ENCODE data around the gene SHC3.

Gene SHC3

GRCh38 chr9:89109666-89110065 lies 69.0 kb downstream of the SHC3 start:
- no peak for DNase-seq (ENCODE audit: low read depth, low spot score)

- DNase-seq (ENCODE audit: low read depth, low spot score): no peak
Measured at GRCh38 chr9:89107406-89107805, 71.2 kb downstream of the SHC3 start.

GRCh38 chr9:89106224-89106851 lies 72.3 kb downstream of the SHC3 start:
- DNase-seq (ENCODE audit: low read depth, low spot score): no peak

GRCh38 chr9:89104821-89105220 lies 73.8 kb downstream of the SHC3 start:
- DNase-seq (ENCODE audit: low read depth, low spot score): no peak

GRCh38 chr9:89097219-89097618 lies 81.4 kb downstream of the SHC3 start:
- DNase-seq (ENCODE audit: low read depth, low spot score): no peak

GRCh38 chr9:89096807-89097206 lies 81.8 kb downstream of the SHC3 start:
- DNase-seq (ENCODE audit: low read depth, low spot score): no peak

GRCh38 chr9:89095761-89096528 lies 82.7 kb downstream of the SHC3 start:
- no peak for DNase-seq (ENCODE audit: low read depth, low spot score)

GRCh38 chr9:89093201-89093975 lies 85.2 kb downstream of the SHC3 start:
- no peak for DNase-seq (ENCODE audit: low read depth, low spot score)

- DNase-seq (ENCODE audit: low read depth, low spot score): no peak
Measured at GRCh38 chr9:89089176-89089575, 89.4 kb downstream of the SHC3 start.

GRCh38 chr9:89083626-89084025 lies 95.0 kb downstream of the SHC3 start:
- DNase-seq (ENCODE audit: low read depth, low spot score): no peak

- DNase-seq (ENCODE audit: low read depth, low spot score): no peak
Measured at GRCh38 chr9:89080193-89080592, 98.4 kb downstream of the SHC3 start.

GRCh38 chr9:89079391-89079790 lies 99.2 kb downstream of the SHC3 start:
- DNase-seq (ENCODE audit: low read depth, low spot score): no peak

- no peak for DNase-seq (ENCODE audit: low read depth, low spot score)
Measured at GRCh38 chr9:89078860-89079259, 99.8 kb downstream of the SHC3 start.

- no peak for DNase-seq (ENCODE audit: low read depth, low spot score)
Measured at GRCh38 chr9:89078421-89078820, 100.2 kb downstream of the SHC3 start.

- DNase-seq (ENCODE audit: low read depth, low spot score): no peak
Measured at GRCh38 chr9:89077519-89077918, 101.1 kb downstream of the SHC3 start.

GRCh38 chr9:89073397-89073796 lies 105.2 kb downstream of the SHC3 start:
- DNase-seq (ENCODE audit: low read depth, low spot score): no peak

- no peak for DNase-seq (ENCODE audit: low read depth, low spot score)
Measured at GRCh38 chr9:89071591-89071990, 107.0 kb downstream of the SHC3 start.

GRCh38 chr9:89066835-89067234 lies 111.8 kb downstream of the SHC3 start:
- no peak for DNase-seq (ENCODE audit: low read depth, low spot score)

GRCh38 chr9:89065921-89066320 lies 112.7 kb downstream of the SHC3 start:
- DNase-seq (ENCODE audit: low read depth, low spot score): no peak

GRCh38 chr9:89060790-89061189 lies 117.8 kb downstream of the SHC3 start:
- no peak for DNase-seq (ENCODE audit: low read depth, low spot score)

- no peak for DNase-seq (ENCODE audit: low read depth, low spot score)
Measured at GRCh38 chr9:89059925-89060506, 118.6 kb downstream of the SHC3 start.

- no peak for DNase-seq (ENCODE audit: low read depth, low spot score)
Measured at GRCh38 chr9:89058906-89059305, 119.7 kb downstream of the SHC3 start.

Data from iPS DF 19.7 (cell line).